OCI-LY7 (cell line): ENCODE data around the gene NSUN2.

Experiments
- CTCF ChIP-seq: fragments of 200-600 bp; sonication (generic); conservative IDR thresholded peaks from 2 replicates; pipeline ENCODE4 v1.5.1; 2014; ENCODE audit warnings: mild to moderate bottlenecking, antibody characterized with exemption, low read length, moderate library complexity, mixed read lengths
- EZH2phosphoT487 ChIP-seq: fragments of 200-600 bp; sonication (generic); IDR thresholded peaks from 2 replicates; pipeline ENCODE4 v1.6.1; 2018; ENCODE audit warnings: low read depth, borderline replicate concordance, mild to moderate bottlenecking, mixed run types, antibody characterized with exemption, low read length, moderate library complexity, mixed read lengths

DNA sequence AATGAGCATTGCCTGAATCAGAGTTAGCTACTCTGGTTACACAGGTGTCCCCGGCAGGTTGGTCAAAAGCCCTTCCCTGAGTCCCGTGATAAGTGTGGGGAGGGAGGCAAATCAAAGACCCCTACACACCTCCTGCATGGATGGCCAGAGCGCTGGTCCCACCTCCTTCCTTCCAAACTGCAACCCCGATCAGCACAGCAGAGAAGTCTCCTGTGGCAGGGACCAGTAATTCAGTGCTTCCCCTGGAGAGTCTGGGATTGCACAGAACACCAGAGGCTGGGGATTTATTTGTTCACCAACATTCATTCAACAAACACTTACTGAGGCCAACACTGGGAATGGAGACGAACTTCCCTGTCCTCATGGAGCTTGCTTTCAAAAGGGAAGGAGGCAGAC lies 46.2 kb downstream of the NSUN2 start:
- TF ChIP-seq CTCF (no peak), EZH2phosphoT487 (no peak)
